NB4 (cell line): ENCODE data around the gene C3.

Experiments
- CTCF ChIP-seq: IDR thresholded peaks from one replicate; pipeline ENCODE4 v1.5.1; 2012; ENCODE audit warnings: low read depth, low read length
- MAX ChIP-seq: IDR thresholded peaks from 2 replicates; pipeline ENCODE4 v1.6.1; 2011; ENCODE audit warnings: low read depth, low read length
- POLR2A ChIP-seq: IDR thresholded peaks from 2 replicates; pipeline ENCODE4 v1.6.1; 2011; ENCODE audit warnings: mild to moderate bottlenecking; ENCODE audit not compliant: insufficient read length; ENCODE audit errors: extremely low read depth

- TF ChIP-seq POLR2A: no peak
- no peak for TF ChIP-seq CTCF
- no peak for TF ChIP-seq MAX
Measured at GRCh38 chr19:6732803-6733337, 12.4 kb upstream of the C3 start.
